H9 (cell line): Measurements from ENCODE around the gene TRMT44. TPM values are rescaled to one million over a fixed set of nuclear protein-coding genes. Genes with fewer than 3 reads are reported as not detected.

Source experiments
- DNase-seq: peaks from one replicate; pipeline ENCODE4 v3.0.0-alpha.2; 2017
- H2AFZ ChIP-seq: one replicate; pipeline ENCODE4 v1.6.1; 2013; ENCODE audit warnings: mild to moderate bottlenecking, low read length, control low read depth, moderate library complexity
- H2AK5ac ChIP-seq: 2 replicates; pipeline ENCODE4 v1.6.1; 2013; ENCODE audit warnings: low read length, control low read depth, mixed read lengths; ENCODE audit not compliant: insufficient read length
- H2BK120ac ChIP-seq: one replicate; pipeline ENCODE4 v1.6.1; 2013; ENCODE audit warnings: low read depth, mild to moderate bottlenecking, low read length, control low read depth, inconsistent platforms; ENCODE audit not compliant: poor library complexity, severe bottlenecking
- H2BK12ac ChIP-seq: 2 replicates; pipeline ENCODE4 v1.6.1; 2013; ENCODE audit warnings: low read length, control low read depth, mixed read lengths, low read depth; ENCODE audit not compliant: insufficient read length
- H2BK15ac ChIP-seq: 2 replicates; pipeline ENCODE4 v1.6.1; 2013; ENCODE audit warnings: low read depth, low read length, control low read depth
- H2BK20ac ChIP-seq: one replicate; pipeline ENCODE4 v1.6.1; 2013; ENCODE audit warnings: low read depth, mild to moderate bottlenecking, low read length, control low read depth, inconsistent platforms; ENCODE audit not compliant: poor library complexity, severe bottlenecking
- H2BK5ac ChIP-seq: 2 replicates; pipeline ENCODE4 v1.6.1; 2013; ENCODE audit warnings: low read length, control low read depth, mixed read lengths; ENCODE audit not compliant: insufficient read length
- H3K14ac ChIP-seq: 2 replicates; pipeline ENCODE4 v1.6.1; 2013; ENCODE audit warnings: low read length, control low read depth; ENCODE audit not compliant: insufficient read depth
- H3K18ac ChIP-seq: 2 replicates; pipeline ENCODE4 v1.6.1; 2013; ENCODE audit warnings: low read depth, mild to moderate bottlenecking, mixed read lengths, low read length, control low read depth; ENCODE audit not compliant: insufficient read length
- H3K23ac ChIP-seq: 2 replicates; pipeline ENCODE4 v1.6.1; 2013; ENCODE audit warnings: low read length, control low read depth, mixed read lengths, low read depth; ENCODE audit not compliant: insufficient read length
- H3K23me2 ChIP-seq: 2 replicates; pipeline ENCODE4 v1.6.1; 2013; ENCODE audit warnings: low read depth, mild to moderate bottlenecking, mixed read lengths, low read length, control low read depth; ENCODE audit not compliant: insufficient read length, poor library complexity, severe bottlenecking
- H3K27ac ChIP-seq: 2 replicates; pipeline ENCODE4 v1.5.1; 2013; ENCODE audit warnings: low read length, control low read depth, mixed read lengths, low read depth; ENCODE audit not compliant: insufficient read length
- H3K27me3 ChIP-seq: 2 replicates; pipeline ENCODE4 v1.6.1; 2013; ENCODE audit warnings: low read length, control low read depth, inconsistent platforms; ENCODE audit not compliant: insufficient read depth
- H3K4ac ChIP-seq: 2 replicates; pipeline ENCODE4 v1.6.1; 2013; ENCODE audit warnings: low read depth, mild to moderate bottlenecking, control low read depth, inconsistent platforms, low read length, moderate library complexity
- H3K4me1 ChIP-seq: 2 replicates; pipeline ENCODE4 v1.6.1; 2013; ENCODE audit warnings: low read length, control low read depth, inconsistent platforms; ENCODE audit not compliant: insufficient read depth
- H3K4me2 ChIP-seq: 2 replicates; pipeline ENCODE4 v1.6.1; 2013; ENCODE audit warnings: low read length, control low read depth, mixed read lengths; ENCODE audit not compliant: insufficient read length, insufficient read depth
- H3K56ac ChIP-seq: 2 replicates; pipeline ENCODE4 v1.6.1; 2013; ENCODE audit warnings: low read depth, mild to moderate bottlenecking, mixed read lengths, low read length, control low read depth; ENCODE audit not compliant: insufficient read length
- H3K79me1 ChIP-seq: 2 replicates; pipeline ENCODE4 v1.6.1; 2013; ENCODE audit warnings: low read depth, mild to moderate bottlenecking, moderate library complexity, low read length, control low read depth, inconsistent platforms; ENCODE audit not compliant: insufficient read depth, poor library complexity, severe bottlenecking
- H3K79me2 ChIP-seq: 2 replicates; pipeline ENCODE4 v1.6.1; 2013; ENCODE audit warnings: low read length, control low read depth, inconsistent platforms; ENCODE audit not compliant: insufficient read depth
- H3K9ac ChIP-seq: 2 replicates; pipeline ENCODE4 v1.6.1; 2013; ENCODE audit warnings: low read length, control low read depth, mixed read lengths; ENCODE audit not compliant: insufficient read length; ENCODE audit errors: extremely low read depth
- H3K9me3 ChIP-seq: one replicate; pipeline ENCODE4 v1.6.1; 2013; ENCODE audit warnings: low read depth, low read length, inconsistent platforms; ENCODE audit not compliant: control insufficient read depth
- H3T11ph ChIP-seq: one replicate; pipeline ENCODE4 v1.6.1; 2013; ENCODE audit warnings: mild to moderate bottlenecking, low read length, control low read depth, inconsistent platforms
- H4K20me1 ChIP-seq: one replicate; pipeline ENCODE4 v1.6.1; 2013; ENCODE audit not compliant: control insufficient read depth, insufficient read length, insufficient read depth
- H4K5ac ChIP-seq: 2 replicates; pipeline ENCODE4 v1.6.1; 2013; ENCODE audit warnings: low read depth, mild to moderate bottlenecking, mixed read lengths, low read length, control low read depth; ENCODE audit not compliant: insufficient read length
- H4K8ac ChIP-seq: replicated peaks from 2 replicates; pipeline ENCODE4 v1.6.1; 2013; ENCODE audit warnings: low read length, control low read depth, mixed read lengths, low read depth; ENCODE audit not compliant: insufficient read length
- H4K91ac ChIP-seq: 2 replicates; pipeline ENCODE4 v1.6.1; 2013; ENCODE audit warnings: low read depth, mild to moderate bottlenecking, moderate library complexity, mixed read lengths, low read length, control low read depth; ENCODE audit not compliant: insufficient read length
- H3K27ac Mint-ChIP-seq, 3 experiments: 2 replicates in 2 of 3; 3 replicates in 1 of 3; pipeline ENCODE4 v1.8.0; 2020 to 2021; ENCODE audit warnings: mixed read lengths in 3 of 3, mild to moderate bottlenecking in 1 of 3, moderate library complexity in 1 of 3
- H3K27me3 Mint-ChIP-seq: 2 replicates; pipeline ENCODE4 v1.8.0; 2021; ENCODE audit warnings: low read depth, mild to moderate bottlenecking, moderate library complexity, mixed read lengths
- H3K36me3 Mint-ChIP-seq, 3 experiments: 2 replicates in 2 of 3; 3 replicates in 1 of 3; pipeline ENCODE4 v1.8.0; 2020 to 2021; ENCODE audit warnings: low read depth in 3 of 3, mixed read lengths in 3 of 3; ENCODE audit not compliant: insufficient read depth in 1 of 3
- H3K4me1 Mint-ChIP-seq, 2 experiments: 2 replicates each; pipeline ENCODE4 v1.8.0; 2020; ENCODE audit warnings: mixed read lengths in 2 of 2
- H3K4me3 Mint-ChIP-seq, 2 experiments: 2 replicates in 1 of 2; 3 replicates in 1 of 2; pipeline ENCODE4 v1.8.0; 2020 to 2021; ENCODE audit warnings: mild to moderate bottlenecking in 2 of 2, mixed read lengths in 2 of 2, moderate library complexity in 1 of 2
- H3K9me3 Mint-ChIP-seq, 2 experiments: 2 replicates in 1 of 2; 3 replicates in 1 of 2; pipeline ENCODE4 v1.8.0; 2020; ENCODE audit warnings: mild to moderate bottlenecking in 2 of 2, mixed read lengths in 2 of 2, moderate library complexity in 1 of 2
- WGBS: extraction: QIAGEN DNeasy Blood & Tissue Kit; methylation state at CpG from one replicate; pipeline ENCODE4 v1.1.7; 2013; ENCODE audit warnings: missing lambda C conversion rate, low lambda C conversion rate, mixed read lengths; ENCODE audit not compliant: insufficient read length; ENCODE audit errors: extremely low coverage; 5-methylcytosine and 5-hydroxymethylcytosine counted together
- total RNA-seq: library from RNA; stranded (reverse); gene quantifications from 2 replicates; pipeline ENCODE4 v1.2.1, GENCODE V29; 2021
- TF ChIP-seq, protein P1 (sequence below): fragments of 200-600 bp; sonication (generic); conservative IDR thresholded peaks from 3 replicates; pipeline ENCODE4 v1.8.0; 2021; ENCODE audit warnings: antibody characterized with exemption, mild to moderate bottlenecking

The TRMT44 gene
- total RNA-seq, 1 experiment from 2014 or later, result 22.8 TPM

GRCh38 chr4:8451440-8452182 lies 11.0 kb downstream of the TRMT44 start:
- Histone ChIP-seq H2BK120ac (no peak overlapping the region), H3K4me1 (no peaks in the 10 kb centered on the region), H2BK15ac (no peak overlapping the region), H2AK5ac (no peak overlapping the region), H3K79me2 (no peaks in the 10 kb centered on the region), H4K8ac (no peak overlapping the region), H2BK12ac (no peak overlapping the region), H3K79me1 (peaks cover 3% of the 10 kb centered on the region), H3K23ac (no peak overlapping the region), H3K27ac (no peak overlapping the region), H3K9ac (no peak overlapping the region), H3K27me3 (no peaks in the 10 kb centered on the region), H3K56ac (no peak overlapping the region), H2BK5ac (no peak overlapping the region), H4K91ac (no peak overlapping the region), H3T11ph (no peak overlapping the region), H3K4ac (no peak overlapping the region), H2AFZ (no peak overlapping the region), H3K14ac (no peak overlapping the region), H3K23me2 (no peaks in the 10 kb centered on the region), H3K18ac (no peak overlapping the region), H3K4me2 (no peak overlapping the region), H3K9me3 (no peaks in the 10 kb centered on the region), H4K20me1 (no peaks in the 10 kb centered on the region), H2BK20ac (no peak overlapping the region), H4K5ac (no peak overlapping the region)
- no peak overlapping the region for H3K4me3 Mint-ChIP-seq
- H3K27me3 Mint-ChIP-seq, result no peaks in the 10 kb centered on the region
- no peak overlapping the region for H3K27ac Mint-ChIP-seq
- WGBS, result no CpG with 5 or more reads among the region's 11 CpGs
- no peaks in the 10 kb centered on the region for H3K9me3 Mint-ChIP-seq
- TF ChIP-seq, protein P1, sequence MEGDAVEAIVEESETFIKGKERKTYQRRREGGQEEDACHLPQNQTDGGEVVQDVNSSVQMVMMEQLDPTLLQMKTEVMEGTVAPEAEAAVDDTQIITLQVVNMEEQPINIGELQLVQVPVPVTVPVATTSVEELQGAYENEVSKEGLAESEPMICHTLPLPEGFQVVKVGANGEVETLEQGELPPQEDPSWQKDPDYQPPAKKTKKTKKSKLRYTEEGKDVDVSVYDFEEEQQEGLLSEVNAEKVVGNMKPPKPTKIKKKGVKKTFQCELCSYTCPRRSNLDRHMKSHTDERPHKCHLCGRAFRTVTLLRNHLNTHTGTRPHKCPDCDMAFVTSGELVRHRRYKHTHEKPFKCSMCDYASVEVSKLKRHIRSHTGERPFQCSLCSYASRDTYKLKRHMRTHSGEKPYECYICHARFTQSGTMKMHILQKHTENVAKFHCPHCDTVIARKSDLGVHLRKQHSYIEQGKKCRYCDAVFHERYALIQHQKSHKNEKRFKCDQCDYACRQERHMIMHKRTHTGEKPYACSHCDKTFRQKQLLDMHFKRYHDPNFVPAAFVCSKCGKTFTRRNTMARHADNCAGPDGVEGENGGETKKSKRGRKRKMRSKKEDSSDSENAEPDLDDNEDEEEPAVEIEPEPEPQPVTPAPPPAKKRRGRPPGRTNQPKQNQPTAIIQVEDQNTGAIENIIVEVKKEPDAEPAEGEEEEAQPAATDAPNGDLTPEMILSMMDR, result no peak
- H3K36me3 Mint-ChIP-seq, result peaks cover 12 to 68% (median 47%) of the 10 kb centered on the region in 3 experiments; a peak in 6 of 7 replicates
- no peaks in the 10 kb centered on the region for H3K4me1 Mint-ChIP-seq
- no peak for DNase-seq
